HL-60 (cell line): ENCODE data around the gene TRIO.

Source experiments
- CTCF ChIP-seq: IDR thresholded peaks from one replicate; pipeline ENCODE4 v1.5.1; 2011; ENCODE audit warnings: low read length, control low read depth, inconsistent platforms; ENCODE audit not compliant: insufficient read depth
- GABPA ChIP-seq: IDR thresholded peaks from 2 replicates; pipeline ENCODE4 v1.6.1; 2012; ENCODE audit warnings: low read depth
- POLR2AphosphoS5 ChIP-seq: IDR thresholded peaks from 2 replicates; pipeline ENCODE4 v1.6.1; 2012; ENCODE audit warnings: low read depth
- REST ChIP-seq: IDR thresholded peaks from 2 replicates; pipeline ENCODE4 v1.6.1; 2012; ENCODE audit warnings: low read depth; ENCODE audit not compliant: insufficient replicate concordance

GRCh38 chr5:14417276-14417730 lies 274.2 kb downstream of the TRIO start:
- TF ChIP-seq CTCF (no peak), GABPA (no peak), POLR2AphosphoS5 (no peak), REST (no peak)
